Renal cortex interstitium (tissue), 15 donors: ENCODE data around the gene SARDH. TPM values are rescaled to one million over a fixed set of nuclear protein-coding genes. Genes with fewer than 3 reads are reported as not detected.

ENCODE experiments used
- DNase-seq, 11 donors: peaks; one replicate each; pipeline ENCODE4 v3.0.0-alpha.2; 2013; ENCODE audit warnings: low read depth in 9 of 11, low spot score in 4 of 11; ENCODE audit errors: extremely low read depth in 1 of 11
- long read RNA-seq, 16 experiments: transcript quantifications; one replicate each; lab custom pipeline, GENCODE V29; 2026
- polyA plus RNA-seq, 3 donors: library from polyadenylated mRNA; unstranded; fragments of 120-200 nt; gene quantifications; one replicate each; pipeline ENCODE4 v1.2.1, GENCODE V29; 2013; ENCODE audit not compliant: insufficient read length in 3 of 3

The SARDH gene, protein sequence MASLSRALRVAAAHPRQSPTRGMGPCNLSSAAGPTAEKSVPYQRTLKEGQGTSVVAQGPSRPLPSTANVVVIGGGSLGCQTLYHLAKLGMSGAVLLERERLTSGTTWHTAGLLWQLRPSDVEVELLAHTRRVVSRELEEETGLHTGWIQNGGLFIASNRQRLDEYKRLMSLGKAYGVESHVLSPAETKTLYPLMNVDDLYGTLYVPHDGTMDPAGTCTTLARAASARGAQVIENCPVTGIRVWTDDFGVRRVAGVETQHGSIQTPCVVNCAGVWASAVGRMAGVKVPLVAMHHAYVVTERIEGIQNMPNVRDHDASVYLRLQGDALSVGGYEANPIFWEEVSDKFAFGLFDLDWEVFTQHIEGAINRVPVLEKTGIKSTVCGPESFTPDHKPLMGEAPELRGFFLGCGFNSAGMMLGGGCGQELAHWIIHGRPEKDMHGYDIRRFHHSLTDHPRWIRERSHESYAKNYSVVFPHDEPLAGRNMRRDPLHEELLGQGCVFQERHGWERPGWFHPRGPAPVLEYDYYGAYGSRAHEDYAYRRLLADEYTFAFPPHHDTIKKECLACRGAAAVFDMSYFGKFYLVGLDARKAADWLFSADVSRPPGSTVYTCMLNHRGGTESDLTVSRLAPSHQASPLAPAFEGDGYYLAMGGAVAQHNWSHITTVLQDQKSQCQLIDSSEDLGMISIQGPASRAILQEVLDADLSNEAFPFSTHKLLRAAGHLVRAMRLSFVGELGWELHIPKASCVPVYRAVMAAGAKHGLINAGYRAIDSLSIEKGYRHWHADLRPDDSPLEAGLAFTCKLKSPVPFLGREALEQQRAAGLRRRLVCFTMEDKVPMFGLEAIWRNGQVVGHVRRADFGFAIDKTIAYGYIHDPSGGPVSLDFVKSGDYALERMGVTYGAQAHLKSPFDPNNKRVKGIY
- polyA plus RNA-seq, result 10 to 100 TPM in 2 of 3 donors, 1 to 10 TPM in 1; 7.6 to 13.3 (median 12.3) TPM
- long read RNA-seq, donor 1, partial matches to known transcripts, result 0 of 4 reads
- long read RNA-seq, donor 1, other reads (novel, unspliced or antisense), result 0 of 4 reads
- long read RNA-seq, donor 2, partial matches to known transcripts, result 0 of 1 reads
- long read RNA-seq, donor 2, other reads (novel, unspliced or antisense), result 0 of 1 reads
- long read RNA-seq, donor 3, partial matches to known transcripts, result 0 of 1 reads
- long read RNA-seq, donor 3, other reads (novel, unspliced or antisense), result 0 of 1 reads
- long read RNA-seq, donor 4, partial matches to known transcripts, result 0 of 2 reads
- long read RNA-seq, donor 4, other reads (novel, unspliced or antisense), result 0 of 2 reads
- long read RNA-seq, donor 5, result 0 reads
- long read RNA-seq, donor 6, partial matches to known transcripts, result 0 of 3 reads
- long read RNA-seq, donor 6, other reads (novel, unspliced or antisense), result 0 of 3 reads
- long read RNA-seq, donor 7, partial matches to known transcripts, result 0 of 2 reads
- long read RNA-seq, donor 7, other reads (novel, unspliced or antisense), result 0 of 2 reads
- long read RNA-seq, donor 8, partial matches to known transcripts, result 0 of 4 reads
- long read RNA-seq, donor 8, other reads (novel, unspliced or antisense), result 0 of 4 reads
- long read RNA-seq, donor 9, result 0 reads
- long read RNA-seq, donor 10, partial matches to known transcripts, result 0 of 2 reads
- long read RNA-seq, donor 10, other reads (novel, unspliced or antisense), result 0 of 2 reads
- long read RNA-seq, donor 11, partial matches to known transcripts, result 0 of 2 reads
- long read RNA-seq, donor 11, other reads (novel, unspliced or antisense), result 0 of 2 reads
- long read RNA-seq, donor 12, result 0 reads
- long read RNA-seq, donor 13, result 0 reads
- long read RNA-seq, donor 14, partial matches to known transcripts, result 0 of 2 reads
- long read RNA-seq, donor 14, other reads (novel, unspliced or antisense), result 0 of 2 reads
- long read RNA-seq, donor 15, result 0 reads
- long read RNA-seq, donor 16, partial matches to known transcripts, result 8 of 12 reads
- long read RNA-seq, donor 16, other reads (novel, unspliced or antisense), result 0 of 12 reads

- peak in 8 of 11 donors; percentile 33 to 66 (median 52) for DNase-seq
Measured at GRCh38 chr9:133737774-133738639, at the start of gene SARDH. Gene SARDH (minus strand): TSS chr9:133738352. CDS start chr9:133734173, 4,179 bp downstream.

DNA sequence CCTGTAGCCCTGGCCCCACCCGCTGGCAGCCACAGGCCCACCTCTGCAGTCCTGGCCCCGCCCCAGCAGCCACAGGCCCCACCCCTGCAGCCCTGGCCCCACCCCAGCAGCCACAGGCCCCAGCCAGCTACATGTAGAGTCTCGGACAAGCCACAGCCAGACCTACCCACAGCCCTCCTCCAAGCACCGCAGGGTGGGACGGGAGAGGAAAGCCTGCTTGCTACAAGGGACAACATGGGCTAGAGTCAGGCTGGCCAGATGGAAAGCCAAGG lies 49.5 kb upstream of the SARDH start:
- DNase-seq, result no peak

GRCh38 chr9:133786907-133787753 lies 49.0 kb upstream of the SARDH start:
- no peak for DNase-seq

DNA sequence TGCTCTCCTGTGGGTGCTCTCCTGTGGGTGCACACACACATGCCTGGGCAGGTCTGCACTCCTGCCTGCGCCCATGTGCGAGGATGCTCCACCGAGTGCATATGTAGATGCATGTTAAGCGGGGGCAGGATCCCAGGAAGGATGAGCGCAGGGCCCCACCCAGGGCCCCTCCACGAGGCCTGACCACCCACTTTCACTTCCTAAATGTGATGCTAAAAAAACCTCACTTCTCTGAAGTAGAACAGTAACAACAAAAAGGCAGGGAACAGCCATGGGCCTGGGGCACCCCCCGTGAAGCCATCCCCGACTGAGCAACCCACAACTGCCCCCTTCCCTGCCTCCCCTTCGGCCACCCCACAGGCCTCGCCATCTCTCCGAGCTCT lies 48.2 kb upstream of the SARDH start:
- no peak for DNase-seq

DNA sequence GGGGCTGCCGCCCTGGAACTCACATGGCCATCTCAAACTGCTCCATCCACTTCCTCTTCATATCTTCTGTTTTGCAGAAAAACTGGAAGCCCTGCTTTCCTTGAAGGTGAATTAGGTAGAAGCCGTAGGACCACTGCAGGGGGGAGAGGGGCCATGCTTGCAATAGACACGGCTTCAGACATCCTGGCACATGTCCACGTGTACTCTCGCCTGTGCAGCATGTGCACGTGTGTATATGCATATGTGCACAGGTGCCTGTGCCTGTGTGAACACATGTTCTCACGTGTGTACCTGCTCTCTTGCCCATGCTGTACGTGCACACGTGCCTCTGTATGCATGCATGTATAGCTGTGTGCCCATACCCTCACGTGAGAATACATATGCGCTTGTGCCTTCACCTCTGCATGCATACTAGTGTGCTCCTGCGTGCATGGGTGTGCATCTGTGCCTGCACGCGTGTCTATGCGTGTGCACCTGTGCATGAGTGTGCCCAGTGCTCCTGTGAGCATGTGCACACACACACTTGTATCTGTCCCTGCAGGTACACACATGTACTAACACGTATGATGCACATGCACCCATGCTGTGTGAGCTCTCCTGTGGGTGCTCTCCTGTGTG lies 47.7 kb upstream of the SARDH start:
- DNase-seq, result no peak

DNA sequence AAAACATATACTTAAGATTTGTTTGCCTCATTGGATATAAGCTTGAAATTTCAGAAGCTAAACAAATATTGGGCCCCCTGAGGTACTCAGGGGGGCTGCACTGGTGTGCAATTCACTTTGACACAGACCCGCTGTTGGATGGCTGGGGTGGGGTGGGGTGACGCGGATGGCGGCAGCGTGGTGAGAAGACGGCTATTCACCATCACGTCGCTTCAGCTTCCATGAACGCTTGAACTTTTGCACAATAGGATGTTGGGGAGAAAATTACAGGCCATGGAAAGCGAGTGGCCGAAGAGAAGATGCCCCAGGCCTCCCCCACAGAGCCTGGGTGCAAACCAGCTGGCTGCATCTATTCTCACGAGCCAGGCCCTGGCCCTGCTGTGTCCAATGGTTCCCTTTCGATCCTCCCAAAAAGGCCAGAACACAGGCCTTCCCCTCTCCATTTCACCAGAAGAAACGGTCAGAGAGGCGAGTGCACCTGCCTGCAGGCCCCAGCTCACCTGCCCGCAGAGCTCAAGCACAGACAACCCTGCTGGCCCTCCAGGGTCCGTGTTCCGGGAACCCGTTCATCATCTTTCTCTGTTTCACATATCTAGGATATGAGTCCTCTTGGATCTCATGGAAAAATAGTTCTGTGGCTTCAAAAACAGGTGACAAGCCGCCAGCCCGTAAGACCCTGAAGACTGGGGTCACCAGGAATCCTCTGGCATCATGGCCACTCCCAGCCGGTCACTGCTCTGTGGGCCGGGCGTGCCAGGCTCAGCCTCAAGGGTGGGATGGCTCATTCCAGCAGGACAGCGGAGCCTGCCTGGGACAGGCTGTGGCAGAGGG lies 46.8 kb upstream of the SARDH start:
- DNase-seq, result no peak

GRCh38 chr9:133783331-133783731 lies 45.2 kb upstream of the SARDH start:
- DNase-seq, result no peak

DNA sequence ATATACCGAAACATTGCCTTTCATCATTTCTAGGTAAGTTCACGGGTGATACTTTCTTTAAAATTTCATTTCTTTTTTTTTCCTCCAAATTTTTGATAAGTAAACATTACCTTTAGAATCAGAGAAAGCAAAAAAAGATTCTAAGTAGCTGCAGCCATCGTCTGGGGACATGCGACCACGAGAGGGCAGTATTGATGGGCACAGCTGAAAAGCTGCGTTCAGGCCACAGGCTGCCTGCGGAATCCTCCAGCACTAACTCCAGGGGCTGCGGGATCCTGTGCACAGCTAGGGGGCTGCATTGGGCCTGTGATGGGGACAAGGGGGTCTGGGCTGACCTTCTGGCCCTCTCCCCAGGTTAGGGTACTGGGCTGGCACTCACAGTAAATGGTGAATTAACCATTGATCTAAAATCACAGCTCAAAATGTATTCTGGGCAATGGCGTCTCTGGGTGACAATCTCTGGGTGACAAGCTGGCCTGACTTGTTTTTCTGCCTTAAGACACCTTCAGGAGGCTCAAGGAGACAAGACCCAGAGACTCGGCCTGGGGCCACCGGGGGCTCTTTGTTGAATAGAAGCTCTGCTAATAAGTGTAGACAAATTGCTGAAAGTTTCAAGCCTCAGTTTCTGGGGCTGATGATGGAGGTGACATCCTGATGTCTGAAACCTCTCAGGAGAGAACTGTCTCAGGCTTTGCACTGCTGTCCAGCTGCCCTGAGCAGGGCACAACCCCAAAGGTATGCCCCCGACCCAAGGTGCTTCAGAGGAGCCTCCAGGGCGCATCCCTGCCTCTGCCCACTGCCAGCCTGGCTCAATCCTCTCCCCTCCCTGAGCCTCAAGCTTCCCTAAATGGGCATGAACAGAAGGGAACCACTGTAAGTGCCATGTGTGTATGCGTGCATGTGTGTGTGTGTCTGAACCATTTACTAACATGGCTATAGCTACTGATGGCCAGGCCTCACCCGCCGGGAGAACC lies 44.3 kb upstream of the SARDH start:
- peak in 10 of 11 donors; percentile 33 to 78 (median 60) for DNase-seq

- no peak for DNase-seq
Measured at GRCh38 chr9:133781828-133782135, 43.6 kb upstream of the SARDH start.

DNA sequence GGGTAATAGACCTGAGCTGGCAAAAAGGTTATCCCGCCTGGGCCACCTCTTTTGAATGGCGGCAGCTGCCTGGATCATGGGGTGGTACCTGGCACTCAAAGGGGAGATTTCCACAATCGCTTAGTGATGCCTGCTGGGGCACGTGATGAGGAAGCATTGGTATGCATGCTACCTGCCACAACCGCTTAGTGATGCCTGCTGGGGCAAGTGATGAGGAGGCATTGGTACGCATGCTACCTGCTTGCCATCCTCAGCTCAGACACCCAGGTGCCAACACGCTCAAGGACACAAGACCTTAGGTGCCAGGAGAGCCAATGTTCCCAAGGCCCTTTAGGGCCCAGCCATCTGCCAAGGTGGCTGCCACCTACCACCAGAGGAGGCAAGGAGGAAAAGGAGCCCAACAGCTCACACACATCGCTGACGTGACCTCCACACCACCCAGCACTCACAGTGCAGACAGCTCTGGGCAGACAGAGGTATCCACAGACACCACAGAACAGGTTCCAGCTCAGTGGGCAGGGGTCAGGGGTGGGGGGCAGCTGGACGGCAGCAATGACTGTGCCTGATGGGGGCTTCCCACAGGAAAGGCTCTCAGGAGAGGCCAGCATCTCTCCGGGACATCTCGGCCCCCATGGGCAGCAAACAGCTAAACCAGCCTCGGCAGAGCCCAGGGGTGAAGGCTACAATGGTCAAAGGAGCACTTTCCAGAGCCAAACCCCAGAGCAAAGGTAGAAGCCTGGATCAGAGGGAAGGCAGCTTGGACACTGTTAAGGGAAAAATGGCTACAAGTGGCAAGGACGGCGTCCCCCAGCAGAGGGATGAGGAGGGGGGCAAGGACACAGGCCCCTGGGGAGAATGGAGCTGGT lies 43.0 kb upstream of the SARDH start:
- no peak for DNase-seq

DNA sequence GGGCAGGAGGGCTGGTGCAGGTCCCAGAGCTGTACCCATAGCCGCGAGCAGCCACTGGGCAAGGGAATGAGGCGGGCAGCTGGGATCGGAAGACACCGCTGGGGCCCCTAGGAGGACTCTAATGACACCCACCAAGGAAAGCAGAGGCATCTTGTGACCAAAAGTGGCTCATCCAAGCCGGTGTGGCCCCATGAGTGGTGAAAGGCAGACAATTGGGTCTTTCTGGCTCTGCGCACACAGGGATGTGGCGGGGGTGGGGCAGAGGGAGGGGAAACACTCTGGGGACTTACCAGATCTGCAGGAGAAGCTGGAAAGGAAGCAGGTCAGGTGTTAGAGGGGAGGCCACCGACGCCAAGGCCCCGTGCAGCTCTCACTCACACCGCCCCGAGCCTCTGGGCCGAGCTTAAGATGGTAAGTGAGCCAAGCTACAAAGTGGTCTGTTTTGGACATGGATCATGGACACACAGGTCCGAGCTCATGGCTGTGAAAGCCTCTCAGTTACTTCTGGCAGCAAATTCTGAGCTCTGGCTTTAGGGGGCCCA lies 42.3 kb upstream of the SARDH start:
- DNase-seq, result no peak

- no peak for DNase-seq
Measured at GRCh38 chr9:133779516-133780403, 41.6 kb upstream of the SARDH start.
